ENCODE data around the gene TAB3.

The TAB3 gene

GRCh38 chrX:30885136-30885535 is 3.9 kb downstream of the TAB3 start:
- DNase-seq (ENCODE audit: low read depth in 3 of 3), result no peak

GRCh38 chrX:30883138-30883537 is 5.9 kb downstream of the TAB3 start:
- DNase-seq (ENCODE audit: low read depth in 3 of 3), result no peak

- DNase-seq (ENCODE audit: low read depth in 3 of 3), result no peak
These were observed 7.3 kb downstream of the TAB3 start for GRCh38 chrX:30881797-30882196.

- no peak for DNase-seq (ENCODE audit: low read depth in 3 of 3)
These were observed 7.7 kb downstream of the TAB3 start for GRCh38 chrX:30881390-30881789.

- no peak for DNase-seq (ENCODE audit: low read depth in 3 of 3)
These were observed 9.0 kb downstream of the TAB3 start for GRCh38 chrX:30880058-30880457.

GRCh38 chrX:30876367-30876766 is 12.7 kb downstream of the TAB3 start:
- no peak for DNase-seq (ENCODE audit: low read depth in 3 of 3)

GRCh38 chrX:30875957-30876356 is 13.1 kb downstream of the TAB3 start:
- DNase-seq (ENCODE audit: low read depth in 3 of 3), result no peak

- no peak for DNase-seq (ENCODE audit: low read depth in 3 of 3)
These were observed 14.2 kb downstream of the TAB3 start for GRCh38 chrX:30874851-30875250.

- DNase-seq (ENCODE audit: low read depth in 3 of 3), result no peak
These were observed 18.5 kb downstream of the TAB3 start for GRCh38 chrX:30870572-30870971.

GRCh38 chrX:30865612-30866011 is 23.4 kb downstream of the TAB3 start:
- DNase-seq (ENCODE audit: low read depth in 3 of 3), result no peak

- peak in 1 of 3 experiments; percentile 4 for DNase-seq (ENCODE audit: low read depth in 3 of 3)
These were observed 24.0 kb downstream of the TAB3 start for GRCh38 chrX:30865015-30865414.

- DNase-seq (ENCODE audit: low read depth in 3 of 3), result no peak
These were observed 24.7 kb downstream of the TAB3 start for GRCh38 chrX:30864383-30864785.

- no peak for DNase-seq (ENCODE audit: low read depth in 3 of 3)
These were observed 25.1 kb downstream of the TAB3 start for GRCh38 chrX:30863974-30864373.

GRCh38 chrX:30858098-30858497 is 31.0 kb downstream of the TAB3 start:
- DNase-seq (ENCODE audit: low read depth in 3 of 3), result no peak

GRCh38 chrX:30851449-30851848 is 37.6 kb downstream of the TAB3 start:
- DNase-seq (ENCODE audit: low read depth in 3 of 3), result no peak

- no peak for DNase-seq (ENCODE audit: low read depth in 3 of 3)
These were observed 53.7 kb downstream of the TAB3 start for GRCh38 chrX:30835373-30835772.

- no peak for DNase-seq (ENCODE audit: low read depth in 3 of 3)
These were observed 55.2 kb downstream of the TAB3 start for GRCh38 chrX:30833896-30834295.

GRCh38 chrX:30831082-30831481 is 58.0 kb downstream of the TAB3 start:
- DNase-seq (ENCODE audit: low read depth in 3 of 3), result peak; percentile 2 to 27 (median 7)

GRCh38 chrX:30830326-30830943 is 58.6 kb downstream of the TAB3 start:
- no peak for DNase-seq (ENCODE audit: low read depth in 3 of 3)

- no peak for DNase-seq (ENCODE audit: low read depth in 3 of 3)
These were observed 64.8 kb downstream of the TAB3 start for GRCh38 chrX:30824275-30824674.

GRCh38 chrX:30822764-30823163 is 66.3 kb downstream of the TAB3 start:
- no peak for DNase-seq (ENCODE audit: low read depth in 3 of 3)

- DNase-seq (ENCODE audit: low read depth in 3 of 3), result no peak
These were observed 66.9 kb downstream of the TAB3 start for GRCh38 chrX:30822068-30822681.

GRCh38 chrX:30821116-30821515 is 67.9 kb downstream of the TAB3 start:
- DNase-seq (ENCODE audit: low read depth in 3 of 3), result no peak

- DNase-seq (ENCODE audit: low read depth in 3 of 3), result no peak
These were observed 70.0 kb downstream of the TAB3 start for GRCh38 chrX:30819080-30819479.
